Sigmoid colon (tissue), 7 donors: Measurements from ENCODE around the gene SPEM1. TPM values are rescaled to one million over a fixed set of nuclear protein-coding genes. Genes with fewer than 3 reads are reported as not detected.

ENCODE experiments used
- DNase-seq: peaks from one replicate; pipeline ENCODE4 v3.0.0-alpha.2; 2019
- H3K27ac ChIP-seq, 4 donors: fragments of 200-600 bp; sonication (generic); one replicate each; pipeline ENCODE4 v1.5.1; 2016 to 2019; ENCODE audit warnings: mild to moderate bottlenecking in 1 of 4
- H3K27me3 ChIP-seq, 3 donors: fragments of 200-600 bp; sonication (generic); one replicate each; pipeline ENCODE4 v1.5.1; 2019; ENCODE audit warnings: mild to moderate bottlenecking in 1 of 3
- H3K36me3 ChIP-seq, 4 donors: fragments of 200-600 bp; sonication (generic); one replicate each; pipeline ENCODE4 v1.5.1; 2016 to 2019
- H3K4me1 ChIP-seq, 4 donors: fragments of 200-600 bp; sonication (generic); one replicate each; pipeline ENCODE4 v1.5.1; 2017 to 2019
- H3K4me3 ChIP-seq, 4 donors: fragments of 200-600 bp; sonication (generic); one replicate each; pipeline ENCODE4 v1.5.1; 2017 to 2019; ENCODE audit warnings: mild to moderate bottlenecking in 2 of 4, moderate library complexity in 1 of 4
- H3K9me3 ChIP-seq, 4 donors: fragments of 200-600 bp in 3 of 4; sonication (generic) in 3 of 4; one replicate each; pipeline versions ENCODE4 v1.5.1 to v1.6.1; 2013 to 2019
- EP300 ChIP-seq, 4 donors: sonication (generic); formaldehyde crosslinking; IDR thresholded peaks; one replicate each; pipeline ENCODE4 v1.6.1; 2017; ENCODE audit warnings: antibody characterized with exemption in 4 of 4
- POLR2A ChIP-seq, 2 donors: fragments of 450-650 bp; IDR thresholded peaks; one replicate each; pipeline ENCODE4 v1.6.1; 2016; ENCODE audit warnings: antibody characterized with exemption in 2 of 2, mild to moderate bottlenecking in 2 of 2, moderate library complexity in 2 of 2
- POLR2AphosphoS5 ChIP-seq, 4 donors: sonication (generic); formaldehyde crosslinking; IDR thresholded peaks; one replicate each; pipeline ENCODE4 v1.6.1; 2017; ENCODE audit warnings: antibody characterized with exemption in 4 of 4
- WGBS, 2 donors: extraction: QIAGEN DNeasy Blood & Tissue Kit; methylation state at CpG; one replicate each; pipeline ENCODE4 v1.1.7; 2013; 5-methylcytosine and 5-hydroxymethylcytosine counted together
- intact Hi-C: fragments of 100-400 bp; cut with DNase I; formaldehyde crosslinking; loops from one replicate; pipeline ENCODE4 v1.15.1; 2023
- polyA plus RNA-seq, 3 donors: library from polyadenylated mRNA; stranded (reverse); fragments of 200-250 nt; gene quantifications; one replicate each; pipeline ENCODE4 v1.2.3, GENCODE V29; 2013
- total RNA-seq, 4 donors: library from RNA; depleted of rRNA; stranded (reverse); fragments of >200 nt; gene quantifications; one replicate each; pipeline ENCODE4 v1.1.0, GENCODE V29; 2016
- TF ChIP-seq, protein P1 (sequence below), 4 experiments: fragments of 450-650 bp in 3 of 4; fragments of 200-600 bp in 1 of 4; IDR thresholded peaks; one replicate each; pipeline ENCODE4 v1.5.1; 2016 to 2019; ENCODE audit warnings: antibody characterized with exemption in 4 of 4, mild to moderate bottlenecking in 3 of 4, moderate library complexity in 2 of 4
- donor health status: healthy with polysubstance abuse.
- donor health status: Bipolar disorder and iron deficiency.
- donor health status: healthy.

The SPEM1 gene
- total and polyA plus RNA-seq, 7 donors: not detected

DNA sequence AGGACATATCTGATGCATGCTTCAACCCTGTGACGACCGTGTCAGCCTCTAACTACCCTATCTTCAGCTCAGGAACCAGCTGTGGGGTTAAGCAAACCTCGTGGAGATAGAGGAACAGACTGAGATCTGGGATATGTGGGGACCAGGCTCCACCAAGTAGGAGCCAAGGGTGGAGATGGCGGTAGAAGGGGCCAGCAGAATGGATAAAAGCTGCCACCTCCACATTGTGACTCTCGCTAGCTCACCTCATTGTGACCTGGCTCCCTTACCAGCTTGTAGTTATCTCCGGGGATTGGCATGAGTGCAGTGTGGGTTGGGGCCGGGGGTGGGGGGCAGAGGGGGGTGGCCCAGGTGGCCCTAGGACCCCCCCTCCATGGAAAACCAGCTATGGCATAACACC is 5.2 kb downstream of the SPEM1 start, which contains the start of gene SPEM2:
Gene SPEM2 (plus strand): TSS at position 301 of the 400 bp plus-strand sequence. CDS start 73 bp downstream, at position 374.
- no peaks in the 10 kb centered on the region for H3K9me3 ChIP-seq
- WGBS, 2 donors: 82 to 84% methylated on average over 7 of the region's 7 CpGs
- H3K27me3 ChIP-seq: no peaks in the 10 kb centered on the region
- H3K4me3 ChIP-seq: no peak within 1 kb of the TSS
- no peaks in the 10 kb centered on the region for H3K4me1 ChIP-seq
- H3K36me3 ChIP-seq: no peaks in the 10 kb centered on the region
- TF ChIP-seq, protein P1, sequence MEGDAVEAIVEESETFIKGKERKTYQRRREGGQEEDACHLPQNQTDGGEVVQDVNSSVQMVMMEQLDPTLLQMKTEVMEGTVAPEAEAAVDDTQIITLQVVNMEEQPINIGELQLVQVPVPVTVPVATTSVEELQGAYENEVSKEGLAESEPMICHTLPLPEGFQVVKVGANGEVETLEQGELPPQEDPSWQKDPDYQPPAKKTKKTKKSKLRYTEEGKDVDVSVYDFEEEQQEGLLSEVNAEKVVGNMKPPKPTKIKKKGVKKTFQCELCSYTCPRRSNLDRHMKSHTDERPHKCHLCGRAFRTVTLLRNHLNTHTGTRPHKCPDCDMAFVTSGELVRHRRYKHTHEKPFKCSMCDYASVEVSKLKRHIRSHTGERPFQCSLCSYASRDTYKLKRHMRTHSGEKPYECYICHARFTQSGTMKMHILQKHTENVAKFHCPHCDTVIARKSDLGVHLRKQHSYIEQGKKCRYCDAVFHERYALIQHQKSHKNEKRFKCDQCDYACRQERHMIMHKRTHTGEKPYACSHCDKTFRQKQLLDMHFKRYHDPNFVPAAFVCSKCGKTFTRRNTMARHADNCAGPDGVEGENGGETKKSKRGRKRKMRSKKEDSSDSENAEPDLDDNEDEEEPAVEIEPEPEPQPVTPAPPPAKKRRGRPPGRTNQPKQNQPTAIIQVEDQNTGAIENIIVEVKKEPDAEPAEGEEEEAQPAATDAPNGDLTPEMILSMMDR (IDR thresholded peaks at IDR 0.05): no peak
- TF ChIP-seq POLR2AphosphoS5 (IDR thresholded peaks at IDR 0.05): no peak
- no peak for TF ChIP-seq POLR2A (IDR thresholded peaks at IDR 0.05)
- TF ChIP-seq EP300 (IDR thresholded peaks at IDR 0.05): no peak
- intact Hi-C loops: no loop called here
- H3K27ac ChIP-seq: no peak within 1 kb of the TSS
- DNase-seq: no peak

DNA sequence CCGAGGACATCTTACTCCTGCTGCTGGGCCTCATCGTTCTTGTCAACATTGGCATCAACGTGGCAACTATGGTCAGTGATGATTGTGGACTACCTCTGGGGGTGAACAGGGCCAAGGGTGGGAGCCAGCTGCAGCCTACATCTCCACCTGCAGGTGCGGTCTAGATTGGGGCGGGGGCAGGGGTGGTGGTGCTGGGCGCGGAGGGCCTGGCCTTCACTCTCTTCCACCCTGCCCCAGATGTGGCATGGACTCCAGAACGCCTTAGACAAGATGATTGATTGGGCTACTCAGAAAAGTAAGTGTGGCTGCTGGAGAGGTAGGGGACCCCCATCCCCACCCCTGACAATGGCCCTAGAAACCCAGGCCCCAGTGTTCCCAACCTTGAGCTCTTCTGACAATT is 5.6 kb downstream of the SPEM1 start:
- TF ChIP-seq POLR2A (IDR thresholded peaks at IDR 0.05) (no peak), POLR2AphosphoS5 (IDR thresholded peaks at IDR 0.05) (no peak), EP300 (IDR thresholded peaks at IDR 0.05) (no peak)
- TF ChIP-seq, protein P1 (IDR thresholded peaks at IDR 0.05): no peak
- Histone ChIP-seq H3K27me3 (no peaks in the 10 kb centered on the region), H3K4me1 (no peaks in the 10 kb centered on the region), H3K4me3 (no peak overlapping the region), H3K27ac (no peak overlapping the region), H3K9me3 (no peaks in the 10 kb centered on the region), H3K36me3 (no peaks in the 10 kb centered on the region)
- WGBS, 2 donors: 77 to 82% methylated on average over 8 of the region's 8 CpGs
- intact Hi-C loops: no loop called here
- DNase-seq: no peak

- intact Hi-C loops: no loop called here
- Histone ChIP-seq H3K27ac (no peak overlapping the region), H3K4me3 (no peak overlapping the region), H3K4me1 (no peaks in the 10 kb centered on the region), H3K36me3 (no peaks in the 10 kb centered on the region), H3K9me3 (no peaks in the 10 kb centered on the region), H3K27me3 (no peaks in the 10 kb centered on the region)
- 95 to 96% methylated on average over 33 of the region's 33 CpGs for WGBS, 2 donors
- no peak for DNase-seq
- TF ChIP-seq POLR2AphosphoS5 (IDR thresholded peaks at IDR 0.05) (no peak), POLR2A (IDR thresholded peaks at IDR 0.05) (no peak), EP300 (IDR thresholded peaks at IDR 0.05) (no peak)
- TF ChIP-seq, protein P1 (IDR thresholded peaks at IDR 0.05): no peak
Observed at GRCh38 chr17:7426203-7426863, 6.2 kb downstream of the SPEM1 start.

GRCh38 chr17:7426896-7427489 is 6.9 kb downstream of the SPEM1 start:
- no peaks in the 10 kb centered on the region for H3K4me1 ChIP-seq
- intact Hi-C loops: no loop called here
- no peaks in the 10 kb centered on the region for H3K36me3 ChIP-seq
- H3K9me3 ChIP-seq: no peaks in the 10 kb centered on the region
- no peak overlapping the region for H3K4me3 ChIP-seq
- TF ChIP-seq, protein P1 (IDR thresholded peaks at IDR 0.05): no peak
- TF ChIP-seq POLR2A (IDR thresholded peaks at IDR 0.05) (no peak), POLR2AphosphoS5 (IDR thresholded peaks at IDR 0.05) (no peak), EP300 (IDR thresholded peaks at IDR 0.05) (no peak)
- no peaks in the 10 kb centered on the region for H3K27me3 ChIP-seq
- no peak for DNase-seq
- no peak overlapping the region for H3K27ac ChIP-seq
- 94% methylated on average over 29 of the region's 29 CpGs for WGBS, 2 donors
